Stimulated activated CD8-positive, alpha-beta memory T cell treated with anti-CD3 and anti-CD28 coated beads, Interleukin-12 subunit alpha, Interleukin-12 subunit beta, amount 100 ng/mL, for 24 hours (primary cell): ENCODE data around the gene SLC25A46.
A peak's percentile ranks its signal among the peaks of the same experiment; 100 is the strongest.
"Not testable (repeated sequence)": the region's sequence is repeated elsewhere in the genome, so short reads cannot be mapped to it uniquely, and the experiment has no call there.

Experiments
- DNase-seq: peaks from one replicate; pipeline ENCODE4 v3.0.0-alpha.2; 2020; ENCODE audit errors: extremely low read depth

The SLC25A46 gene

DNA sequence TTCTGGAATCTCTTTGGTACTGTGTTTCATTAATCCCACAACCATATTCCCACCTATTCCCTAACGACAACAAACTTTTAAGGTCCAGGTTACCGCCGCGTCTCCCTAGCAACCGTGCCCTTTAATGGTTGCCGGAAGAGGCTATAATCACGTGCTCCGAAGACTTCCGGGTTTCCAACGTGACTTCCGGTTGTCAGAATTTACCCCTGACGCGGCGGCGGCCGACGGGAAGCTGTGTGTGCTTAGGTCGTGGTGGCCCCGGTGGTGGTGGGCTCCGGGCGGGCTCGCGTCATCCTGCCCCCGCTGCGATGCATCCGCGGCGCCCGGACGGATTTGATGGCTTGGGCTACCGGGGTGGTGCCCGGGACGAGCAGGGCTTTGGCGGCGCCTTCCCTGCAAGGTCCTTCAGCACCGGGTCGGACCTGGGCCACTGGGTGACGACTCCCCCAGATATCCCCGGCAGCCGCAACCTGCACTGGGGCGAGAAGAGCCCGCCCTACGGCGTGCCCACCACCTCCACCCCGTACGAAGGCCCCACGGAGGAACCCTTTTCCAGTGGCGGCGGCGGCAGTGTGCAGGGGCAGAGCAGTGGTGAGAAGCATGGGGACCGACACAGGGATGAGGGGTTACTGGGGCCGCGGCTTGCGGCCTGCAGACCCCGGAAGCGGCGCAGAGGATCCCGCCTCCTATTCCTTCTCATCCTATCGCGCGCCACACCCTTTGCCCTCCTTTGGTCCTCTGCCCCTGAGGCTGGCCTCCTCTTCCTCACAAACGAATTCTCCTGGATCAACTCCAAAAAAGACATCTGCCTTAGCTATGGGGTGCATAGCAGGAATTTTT is at the start of gene SLC25A46:
SLC25A46 (plus strand) TSS at position 196 of the 840 bp plus-strand sequence; CDS start at position 309, 113 bp downstream.
- DNase-seq = peak; percentile 68

DNA sequence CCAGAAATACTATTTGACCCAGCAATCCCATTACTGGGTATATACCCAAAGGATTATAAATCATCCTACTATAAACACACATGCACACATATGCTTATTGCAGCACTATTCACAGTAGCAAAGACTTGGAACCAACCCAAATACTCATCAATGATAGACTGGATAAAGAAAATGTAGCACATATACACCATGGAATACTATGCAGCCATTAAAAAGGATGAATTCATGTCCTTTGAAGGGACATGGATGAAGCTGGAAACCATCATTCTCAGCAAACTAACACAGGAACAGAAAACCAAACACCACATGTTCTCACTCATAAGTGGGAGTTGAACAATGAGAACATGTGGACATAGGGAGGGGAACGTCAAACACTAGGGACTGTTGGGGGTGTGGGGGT is 48.2 kb upstream of the SLC25A46 start:
- not testable (repeated sequence) for DNase-seq

DNA sequence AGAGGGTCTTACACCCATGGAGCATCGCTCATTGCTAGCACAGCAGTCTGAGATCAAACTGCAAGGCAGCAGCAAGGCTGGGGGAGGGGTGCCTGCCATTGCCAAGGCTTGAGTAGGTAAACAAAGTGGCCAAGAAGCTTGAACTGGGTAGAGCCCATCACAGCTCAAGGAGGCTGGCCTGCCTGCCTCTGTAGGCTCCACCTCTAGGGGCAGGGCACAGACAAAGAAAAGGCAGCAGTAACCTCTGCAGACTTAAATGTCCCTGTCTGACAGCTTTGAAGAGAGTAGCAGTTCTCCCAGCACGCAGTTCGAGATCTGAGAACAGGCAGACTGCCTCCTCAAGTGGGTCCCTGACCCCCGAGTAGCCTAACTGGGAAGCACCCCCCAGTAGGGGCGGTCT is 46.1 kb upstream of the SLC25A46 start:
- DNase-seq = not testable (repeated sequence)

DNA sequence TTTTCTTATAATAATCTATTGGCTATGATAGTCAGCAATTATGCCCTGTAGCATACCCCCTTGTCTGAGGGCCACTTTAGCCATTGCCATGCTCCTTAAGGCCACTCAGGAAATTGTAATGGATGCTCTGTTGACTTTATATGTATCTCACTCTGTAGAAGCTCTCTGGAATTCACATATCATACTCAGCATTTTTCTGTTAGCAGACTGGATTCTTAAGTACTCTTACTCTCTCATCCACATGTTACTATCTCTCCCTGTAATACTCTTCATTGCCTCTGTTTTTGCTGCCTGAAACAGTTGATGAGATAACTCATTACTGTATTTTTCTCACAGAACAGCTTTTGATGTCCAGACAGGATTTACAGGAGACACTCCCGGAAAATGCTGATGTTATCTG is 36.5 kb upstream of the SLC25A46 start:
- DNase-seq = no peak

DNA sequence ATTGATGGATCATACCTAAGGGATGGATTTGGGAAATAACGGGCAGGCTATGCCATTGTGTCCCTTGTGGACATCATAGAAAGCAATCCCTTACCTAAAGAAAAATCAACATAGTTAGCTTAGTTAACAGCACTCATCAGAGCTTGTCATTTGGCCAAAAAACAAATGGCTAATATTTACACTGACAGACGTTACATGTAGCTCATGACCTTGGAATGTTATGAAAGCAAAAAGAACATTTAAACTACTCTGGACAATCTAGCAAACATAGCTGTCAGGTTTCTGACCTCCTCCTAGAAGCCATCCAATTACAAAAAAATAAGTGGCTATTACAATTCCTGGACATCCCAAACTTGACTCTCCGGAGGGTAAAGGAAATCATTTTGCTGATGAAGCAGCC is 36.1 kb upstream of the SLC25A46 start:
- DNase-seq = no peak

DNA sequence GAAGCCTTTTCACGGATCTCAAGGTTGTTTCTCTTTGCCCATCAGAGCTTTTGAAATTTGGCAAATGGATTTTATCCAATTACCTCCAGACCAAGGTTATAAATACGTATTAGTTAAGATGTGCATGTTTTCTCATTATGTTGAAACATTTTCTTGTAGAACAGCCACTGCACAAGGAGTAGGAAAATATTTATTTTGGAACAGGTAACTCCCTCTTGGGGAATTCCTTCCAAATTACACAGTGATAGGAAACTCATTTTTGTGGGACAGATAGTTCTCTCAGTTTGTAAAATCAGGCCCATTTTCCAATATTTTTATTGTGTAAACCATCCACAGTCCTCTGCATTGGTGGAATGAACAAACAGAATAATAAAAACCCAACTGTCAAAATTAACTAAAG is 35.3 kb upstream of the SLC25A46 start:
- no peak for DNase-seq

DNA sequence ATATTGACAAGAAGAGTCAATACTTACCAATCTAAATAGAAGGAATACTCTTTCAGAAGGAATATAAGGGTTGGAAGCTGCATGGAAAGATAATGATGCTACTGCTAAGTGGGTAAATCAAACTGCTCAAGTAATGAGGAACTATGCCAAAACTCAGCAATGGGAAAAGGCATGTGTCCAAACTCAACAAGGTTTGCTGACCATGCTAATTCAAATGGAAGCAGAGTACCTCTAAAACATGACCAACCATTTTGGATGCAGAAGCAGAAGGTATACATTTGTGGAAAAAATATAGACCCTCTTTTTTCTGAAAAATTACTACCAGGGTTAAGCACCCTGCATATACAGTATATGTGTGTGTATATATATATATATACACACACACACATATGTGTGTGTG is 33.5 kb upstream of the SLC25A46 start:
- DNase-seq = no peak

DNA sequence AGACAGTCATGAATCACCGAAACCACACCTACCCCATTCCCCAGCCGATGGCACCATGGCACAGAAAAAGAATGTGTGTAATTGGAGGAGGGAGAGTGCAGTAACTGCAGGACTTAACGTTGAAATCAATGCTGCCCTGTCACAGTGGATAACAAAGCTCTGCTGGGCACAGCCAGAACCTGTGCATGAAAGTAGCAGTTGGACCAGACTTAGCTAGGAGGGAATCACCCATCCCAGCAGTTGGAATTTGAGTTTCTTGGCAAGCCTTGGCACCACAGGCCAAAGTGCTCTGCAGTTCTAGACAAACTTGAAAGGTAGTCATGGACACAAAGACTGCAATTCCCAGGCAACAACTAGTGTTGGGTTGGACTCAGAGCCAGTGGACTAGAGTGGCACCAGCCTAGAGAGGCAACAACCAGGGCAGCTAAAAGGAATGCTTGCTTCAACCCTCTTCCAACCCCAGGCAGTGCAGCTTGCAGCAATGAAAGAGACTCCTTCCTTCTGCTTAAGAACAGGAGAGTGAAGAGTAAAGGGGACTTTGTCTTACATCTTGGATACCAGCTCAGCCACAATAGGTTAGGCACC is 31.5 kb upstream of the SLC25A46 start:
- no peak for DNase-seq

DNA sequence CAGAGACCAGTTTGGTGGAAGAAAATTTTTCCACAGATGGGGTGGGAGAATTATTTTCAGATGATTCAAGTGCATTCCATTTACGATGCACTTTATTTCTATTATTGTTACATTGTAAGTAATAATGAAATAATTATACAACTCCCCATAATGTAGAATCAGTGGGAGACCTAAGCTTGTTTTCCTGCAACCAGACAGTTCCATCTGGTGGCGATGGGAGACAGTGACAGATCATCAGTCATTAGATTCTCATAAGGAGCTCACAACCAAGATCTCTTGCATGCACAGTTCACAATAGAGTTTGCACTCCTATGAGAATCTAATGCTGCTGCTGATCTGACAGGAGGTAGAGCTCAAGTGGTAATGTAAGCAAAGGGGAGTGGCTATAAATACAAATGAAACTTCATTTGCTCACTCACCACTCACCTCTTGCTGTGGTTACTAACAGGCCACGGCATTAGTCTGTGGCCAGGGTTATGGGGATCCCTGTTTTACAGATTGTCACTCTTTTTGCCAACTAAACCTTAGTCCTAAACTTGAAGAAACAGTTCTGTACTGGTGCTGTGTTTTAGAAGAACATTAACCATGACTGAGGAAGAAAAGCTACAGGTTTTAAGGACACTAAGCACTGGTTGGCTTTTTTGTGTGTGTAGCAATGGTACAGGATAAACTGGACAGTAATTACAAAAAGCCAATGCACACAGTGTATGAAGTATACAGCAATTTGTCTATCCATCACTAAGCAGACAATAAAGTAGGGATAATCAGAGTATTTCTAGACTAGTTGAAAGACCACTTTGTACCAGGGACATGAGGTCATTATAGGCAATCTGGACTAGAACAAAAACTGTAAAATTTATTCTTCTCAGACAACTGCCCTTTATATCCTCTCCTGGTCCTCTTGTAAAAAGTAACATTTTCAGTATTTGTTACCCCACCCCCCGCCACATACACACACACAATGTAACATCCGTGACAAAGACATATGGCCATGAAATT is 22.3 kb upstream of the SLC25A46 start:
- DNase-seq = no peak

DNA sequence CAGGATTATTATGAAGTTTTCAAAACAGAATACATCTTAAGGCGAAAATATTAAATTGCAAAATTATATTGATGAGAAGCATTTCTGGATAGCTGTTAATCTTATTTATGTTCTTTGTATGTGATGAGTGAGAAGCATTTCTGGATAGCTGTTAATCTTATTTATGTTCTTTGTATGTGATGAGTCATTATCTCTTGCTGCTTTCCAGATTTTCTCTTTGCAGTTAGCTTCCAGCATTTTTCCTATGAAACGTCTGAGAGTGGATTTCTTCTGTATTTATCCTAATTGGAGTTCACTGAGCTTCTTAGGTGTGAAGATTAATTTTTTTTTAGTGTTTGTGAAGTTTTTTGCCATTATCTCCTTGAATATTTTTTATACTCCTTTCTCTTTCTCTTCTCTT is 20.5 kb upstream of the SLC25A46 start:
- DNase-seq = no peak

DNA sequence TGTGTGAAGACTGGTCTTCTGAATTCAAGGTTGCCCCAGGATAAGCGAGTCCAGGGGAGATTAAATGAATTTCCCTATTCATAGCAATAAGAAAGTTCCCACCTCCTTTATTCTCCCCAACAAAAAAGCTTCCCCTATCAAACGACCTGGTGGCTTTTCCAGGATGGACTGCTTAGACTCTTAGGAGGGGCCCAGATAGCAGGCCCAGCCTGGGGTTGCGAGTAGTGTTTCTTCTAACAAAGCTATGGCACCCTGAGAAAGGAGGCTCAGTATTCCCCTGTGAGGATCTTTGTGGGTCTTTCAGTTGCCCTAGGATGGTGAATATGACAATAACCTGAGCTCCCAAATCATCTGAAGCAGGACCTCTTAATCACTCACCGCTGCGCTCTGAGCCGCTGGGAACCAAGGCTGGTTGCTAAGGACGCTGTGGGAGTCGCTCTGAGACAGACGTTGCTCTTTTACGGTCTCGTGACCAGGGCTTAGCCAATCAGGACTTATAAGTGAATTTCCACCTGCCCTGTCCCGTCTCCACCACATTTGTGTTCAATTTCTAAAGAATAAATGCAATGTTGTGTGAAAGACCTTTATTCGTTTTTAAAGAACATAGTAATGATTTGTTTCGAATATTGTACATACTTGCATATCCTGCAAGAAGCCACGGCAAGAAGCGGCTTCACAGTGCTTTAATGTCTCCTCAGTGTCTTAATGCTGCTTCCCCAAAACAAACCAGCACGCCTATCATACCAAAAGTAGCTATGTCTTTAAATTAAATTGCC is 12.4 kb upstream of the SLC25A46 start, which contains the start of gene TMEM232:
TMEM232 (minus strand) TSS at position 423 of the 776 bp plus-strand sequence. CDS start 59,319 bp downstream, outside the sequence.
- peak; percentile 26 for DNase-seq

DNA sequence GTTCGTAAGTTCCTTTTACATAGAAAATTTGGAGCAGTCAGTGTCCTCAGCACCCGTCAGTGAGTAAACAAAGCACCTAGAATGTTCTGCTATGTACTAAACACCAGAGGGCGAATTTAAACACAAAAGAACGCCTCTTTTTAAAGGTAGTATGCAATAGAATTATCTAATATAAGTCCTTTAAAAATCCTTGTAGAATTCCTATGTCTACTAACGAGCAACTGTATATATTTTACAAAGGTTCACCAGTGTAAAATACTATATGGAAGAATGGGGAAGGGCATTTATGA is 11.8 kb upstream of the SLC25A46 start:
- no peak for DNase-seq

DNA sequence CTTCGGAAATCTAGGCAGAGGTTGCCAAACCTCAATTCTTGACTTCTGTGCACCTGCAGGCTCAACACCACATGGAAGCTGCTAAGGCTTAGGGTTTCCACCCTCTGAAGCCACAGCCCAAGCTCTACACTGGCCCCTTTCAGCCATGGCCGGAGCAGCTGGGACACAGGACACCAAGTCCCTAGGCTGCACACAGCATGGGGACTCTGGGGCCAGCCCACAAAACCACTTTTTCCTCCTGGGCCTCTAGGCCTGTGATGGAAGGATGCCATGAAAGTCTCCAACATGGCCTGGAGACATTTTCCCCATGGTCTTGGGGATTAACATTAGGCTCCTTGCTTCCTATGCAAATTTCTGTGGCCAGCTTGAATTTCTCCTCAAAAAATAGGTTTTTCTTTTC is 7.3 kb upstream of the SLC25A46 start:
- not testable (repeated sequence) for DNase-seq

DNA sequence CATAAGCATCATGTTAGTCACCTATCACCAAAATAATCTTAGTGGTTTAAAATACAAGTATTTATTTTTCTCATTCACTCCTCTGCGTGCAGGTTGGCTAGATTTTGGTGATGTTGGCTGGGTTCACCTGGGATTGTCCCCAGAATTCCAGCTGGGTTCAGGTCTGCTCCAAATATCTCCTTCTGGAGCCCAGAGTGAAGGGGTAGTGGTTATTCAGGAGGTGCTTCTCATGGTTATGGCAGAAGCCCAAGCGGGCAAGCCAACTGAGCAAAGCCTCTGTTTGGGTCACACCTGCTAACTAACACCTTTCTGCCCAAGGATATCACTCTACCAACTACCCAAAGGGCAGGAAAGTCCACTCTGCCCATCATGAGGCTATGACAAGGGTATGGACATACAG is 4.7 kb upstream of the SLC25A46 start:
- DNase-seq = no peak

DNA sequence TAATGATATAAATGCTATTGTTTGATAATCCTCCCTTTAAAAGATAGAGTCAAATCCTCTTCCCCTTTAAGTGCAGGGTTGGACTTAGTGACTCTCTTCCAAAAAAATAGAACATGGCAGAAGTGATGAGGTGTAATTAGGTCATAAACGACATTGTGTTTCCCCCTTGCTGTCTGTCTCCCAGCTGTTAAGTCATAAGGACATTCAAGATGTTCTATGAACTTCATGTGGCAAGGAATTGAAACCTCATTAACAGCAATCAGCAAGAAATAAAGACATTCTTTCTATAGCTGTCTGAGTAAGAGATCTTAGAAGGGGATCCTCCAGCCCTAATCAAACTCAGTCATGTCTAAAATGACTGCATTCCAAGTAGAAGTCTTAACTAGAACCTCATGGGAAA is 3.3 kb upstream of the SLC25A46 start:
- DNase-seq = no peak

DNA sequence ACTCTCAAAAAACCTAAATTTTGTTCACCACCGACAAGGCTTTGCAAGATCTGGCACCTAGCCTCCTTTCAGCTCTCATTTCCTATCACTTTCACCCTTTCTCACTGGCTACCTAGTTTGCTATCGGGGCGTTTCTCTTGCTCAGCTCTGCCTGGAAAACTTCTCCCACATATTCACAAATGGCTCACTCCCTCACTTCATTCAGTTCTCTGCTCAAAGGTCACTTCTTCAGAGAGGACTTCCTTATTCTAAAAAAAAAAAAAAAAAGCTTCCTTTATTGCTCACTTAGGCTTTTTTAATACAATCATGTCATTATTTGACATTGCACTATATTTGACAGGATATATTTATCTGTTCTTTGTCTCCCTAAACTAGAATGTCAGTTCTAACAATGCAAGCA is 2.1 kb upstream of the SLC25A46 start:
- DNase-seq = no peak

DNA sequence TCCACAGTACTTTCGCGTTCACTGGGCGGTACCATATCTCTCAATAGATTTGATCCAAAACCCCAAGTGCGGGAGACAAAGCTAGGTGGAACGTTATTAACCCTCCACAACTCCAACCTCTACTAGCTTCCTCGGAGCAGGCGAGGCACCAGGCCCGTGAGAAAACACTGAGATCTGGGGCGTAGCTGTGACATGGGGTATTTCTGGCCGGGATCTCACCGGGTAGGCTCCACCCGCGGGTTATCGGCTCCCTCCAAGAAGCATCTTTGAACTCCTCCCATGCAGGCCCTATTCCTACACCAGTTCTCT is 350 bp upstream of the SLC25A46 start:
- DNase-seq = no peak

DNA sequence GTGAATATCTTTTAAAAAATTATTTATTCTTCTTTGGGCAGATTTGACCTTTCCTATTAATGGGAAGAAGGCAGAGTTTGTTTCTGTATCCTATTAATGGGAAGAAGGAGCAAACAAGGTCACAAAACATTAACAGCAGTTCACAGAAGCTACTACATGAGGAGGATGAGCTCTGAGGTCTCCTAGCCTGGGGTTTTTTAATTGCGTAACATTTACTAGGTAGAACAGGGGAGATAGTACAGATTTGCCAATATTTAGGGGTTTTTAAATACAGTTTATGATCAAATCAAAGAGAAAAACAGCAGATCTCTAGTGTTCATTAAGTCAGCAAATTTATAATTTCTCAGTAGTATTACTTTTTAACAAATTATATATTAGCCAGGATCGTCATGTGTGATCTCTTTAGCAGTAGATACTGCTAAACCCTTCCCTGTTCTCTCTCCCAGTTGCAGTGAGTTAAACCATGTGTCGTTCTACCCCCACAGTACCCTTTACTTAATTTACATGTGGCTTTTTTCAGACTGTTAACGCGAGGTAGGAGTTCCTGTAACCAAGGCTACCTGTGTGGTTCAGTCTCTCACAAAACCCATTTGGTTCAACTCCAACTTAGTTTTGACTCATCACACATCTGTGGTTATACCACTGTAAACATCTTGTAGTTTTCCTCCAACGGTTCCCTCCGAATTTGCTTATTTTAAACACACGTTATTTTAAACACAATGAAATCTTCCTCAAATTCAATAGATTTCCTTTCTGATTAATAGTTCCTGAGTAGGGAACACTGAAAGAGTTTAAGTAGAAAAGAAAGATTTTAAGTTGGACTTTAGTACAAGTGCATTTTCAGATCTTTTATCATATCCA is 13.3 kb downstream of the SLC25A46 start:
- no peak for DNase-seq

DNA sequence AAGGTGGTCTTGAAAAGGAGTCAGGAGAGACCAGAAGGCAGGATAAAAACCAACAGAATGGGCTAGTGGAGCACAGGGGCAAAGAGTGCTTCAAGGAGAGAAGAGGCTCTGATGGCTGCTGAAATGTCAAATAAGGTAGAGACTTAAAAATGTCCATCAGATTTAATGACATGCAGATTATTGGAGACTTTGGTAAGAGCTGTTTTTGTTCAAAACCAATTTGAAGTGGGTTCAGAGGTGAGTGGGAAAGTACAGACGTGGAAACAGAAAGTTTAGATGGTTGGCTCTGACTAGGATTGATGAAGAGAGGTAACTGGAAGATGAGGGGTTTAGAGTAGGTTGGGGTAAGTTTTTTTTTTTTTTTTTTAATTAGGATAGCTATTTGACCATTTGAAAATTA is 14.1 kb downstream of the SLC25A46 start:
- DNase-seq = no peak

DNA sequence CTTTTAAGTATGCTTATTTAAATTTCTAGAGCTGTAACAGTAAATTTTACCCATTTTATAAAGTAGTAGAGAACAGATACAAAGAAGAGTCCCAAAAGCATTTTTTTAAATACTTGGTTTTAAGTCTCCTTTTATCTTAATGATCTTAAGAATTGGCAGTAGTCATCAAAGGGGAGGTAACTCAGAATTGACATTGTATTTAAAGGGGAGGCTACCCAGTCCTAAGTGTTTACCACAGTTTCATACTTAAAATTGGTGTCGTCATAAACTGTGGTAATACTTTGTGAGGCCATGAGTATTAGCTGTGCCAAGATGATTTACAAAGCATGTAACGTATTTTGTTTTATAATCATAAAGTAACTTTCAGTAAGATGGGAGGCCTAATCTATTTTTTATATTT is 14.8 kb downstream of the SLC25A46 start:
- DNase-seq = no peak

DNA sequence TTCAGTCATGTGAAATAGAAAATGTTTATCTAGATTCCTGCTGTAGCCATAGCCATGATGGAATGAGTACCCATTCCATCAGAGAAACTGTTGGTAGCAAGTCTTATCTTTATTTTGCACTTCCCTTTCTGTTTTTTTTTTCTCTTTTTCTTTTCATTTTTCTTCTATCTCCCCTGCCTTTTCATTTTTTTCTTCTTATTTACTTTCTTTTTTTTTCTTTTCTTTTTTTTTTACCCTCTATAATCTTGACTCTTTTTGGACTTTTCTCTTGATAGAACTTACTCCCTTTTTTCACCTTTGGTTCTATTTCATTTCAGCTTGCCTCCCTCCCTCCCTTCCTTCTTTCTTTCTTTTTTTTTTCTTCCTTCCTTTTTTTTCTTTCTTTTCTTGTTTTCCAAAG is 15.4 kb downstream of the SLC25A46 start:
- no peak for DNase-seq
